Prostate gland (tissue), 2 donors: ENCODE data around the gene TSEN2. TPM values are rescaled to one million over a fixed set of nuclear protein-coding genes. Genes with fewer than 3 reads are reported as not detected.
A peak's percentile ranks its signal among the peaks of the same experiment; 100 is the strongest.
"Not testable (repeated sequence)": the region's sequence is repeated elsewhere in the genome, so short reads cannot be mapped to it uniquely, and the experiment has no call there.

Experiments used
- DNase-seq: peaks from one replicate; pipeline ENCODE4 v3.0.0-alpha.2; 2019; ENCODE audit warnings: low spot score
- H3K27ac ChIP-seq, 2 donors: fragments of 200-600 bp; sonication (generic); 2 replicates each; pipeline ENCODE4 v1.5.1; 2017 to 2019
- H3K27me3 ChIP-seq: fragments of 200-600 bp; sonication (generic); replicated peaks from 2 replicates; pipeline ENCODE4 v1.5.1; 2019; ENCODE audit not compliant: insufficient read depth
- H3K36me3 ChIP-seq, 2 donors: fragments of 200-600 bp; sonication (generic); 1 replicate in 1 of 2; 2 replicates in 1 of 2; pipeline versions ENCODE4 v1.5.1 to v1.8.1; 2017 to 2019
- H3K4me1 ChIP-seq: fragments of 200-600 bp; sonication (generic); replicated peaks from 2 replicates; pipeline ENCODE4 v1.5.1; 2019
- H3K4me3 ChIP-seq, 2 donors: fragments of 200-600 bp; sonication (generic); 2 replicates each; pipeline ENCODE4 v1.5.1; 2017 to 2019
- H3K9me3 ChIP-seq: fragments of 200-600 bp; sonication (generic); 2 replicates; pipeline ENCODE4 v1.5.1; 2017
- POLR2A ChIP-seq: fragments of 450-650 bp; IDR thresholded peaks from one replicate; pipeline ENCODE4 v1.6.1; 2016; ENCODE audit warnings: antibody characterized with exemption, mild to moderate bottlenecking
- POLR2AphosphoS5 ChIP-seq: sonication (generic); formaldehyde crosslinking; IDR thresholded peaks from one replicate; pipeline ENCODE4 v1.6.1; 2017; ENCODE audit warnings: antibody characterized with exemption
- WGBS: methylation state at CpG from one replicate; pipeline ENCODE4 v1.1.5; 2018; 5-methylcytosine and 5-hydroxymethylcytosine counted together
- intact Hi-C: fragments of 100-400 bp; cut with DNase I; formaldehyde crosslinking; loops from one replicate; pipeline ENCODE4 v1.14.2; 2022
- total RNA-seq, 2 donors: library from RNA; depleted of rRNA; stranded (reverse); fragments of >200 nt; gene quantifications; one replicate each; pipeline ENCODE4 v1.1.0, GENCODE V29; 2016
- TF ChIP-seq, protein P1 (sequence below), 4 experiments: fragments of 200-600 bp in 2 of 4; fragments of 450-650 bp in 2 of 4; sonication (generic) in 2 of 4; IDR thresholded peaks; 1 replicate in 3 of 4; 2 replicates in 1 of 4; pipeline ENCODE4 v1.5.1; 2016 to 2019; ENCODE audit warnings: antibody characterized with exemption in 4 of 4, mild to moderate bottlenecking in 2 of 4, moderate library complexity in 2 of 4

Gene TSEN2
- total RNA-seq, 2 donors from 2014 or later, result 13.8 to 14.9 TPM

DNA sequence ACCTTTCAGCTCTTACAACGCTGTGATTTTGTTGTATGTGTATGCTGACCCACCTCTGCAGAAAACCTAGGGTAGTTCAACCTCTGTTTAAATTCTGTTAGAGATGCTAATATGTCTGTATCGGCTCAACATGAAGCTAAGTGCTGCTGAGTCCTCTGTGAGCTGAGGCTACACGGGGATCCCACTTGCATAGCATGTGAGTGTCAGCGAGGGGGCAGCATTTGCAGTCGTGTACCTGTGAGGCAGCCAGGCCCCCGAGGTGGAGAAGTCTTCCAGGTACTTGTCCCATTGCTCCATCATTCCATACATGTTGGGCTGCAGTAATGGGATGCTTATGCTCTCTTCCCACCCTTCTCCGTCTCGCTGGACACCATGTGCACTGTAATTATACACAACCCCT is 57.3 kb downstream of the TSEN2 start:
- no peak for DNase-seq
- H3K4me3 ChIP-seq, result no peak overlapping the region
- no peaks in the 10 kb centered on the region for H3K27me3 ChIP-seq
- H3K9me3 ChIP-seq, result no peaks in the 10 kb centered on the region
- intact Hi-C loops, result no loop called here
- WGBS, result 72% methylated on average over 8 of the region's 8 CpGs
- no peaks in the 10 kb centered on the region for H3K36me3 ChIP-seq
- H3K27ac ChIP-seq, result no peak overlapping the region
- no peak for TF ChIP-seq POLR2AphosphoS5
- TF ChIP-seq, protein P1, sequence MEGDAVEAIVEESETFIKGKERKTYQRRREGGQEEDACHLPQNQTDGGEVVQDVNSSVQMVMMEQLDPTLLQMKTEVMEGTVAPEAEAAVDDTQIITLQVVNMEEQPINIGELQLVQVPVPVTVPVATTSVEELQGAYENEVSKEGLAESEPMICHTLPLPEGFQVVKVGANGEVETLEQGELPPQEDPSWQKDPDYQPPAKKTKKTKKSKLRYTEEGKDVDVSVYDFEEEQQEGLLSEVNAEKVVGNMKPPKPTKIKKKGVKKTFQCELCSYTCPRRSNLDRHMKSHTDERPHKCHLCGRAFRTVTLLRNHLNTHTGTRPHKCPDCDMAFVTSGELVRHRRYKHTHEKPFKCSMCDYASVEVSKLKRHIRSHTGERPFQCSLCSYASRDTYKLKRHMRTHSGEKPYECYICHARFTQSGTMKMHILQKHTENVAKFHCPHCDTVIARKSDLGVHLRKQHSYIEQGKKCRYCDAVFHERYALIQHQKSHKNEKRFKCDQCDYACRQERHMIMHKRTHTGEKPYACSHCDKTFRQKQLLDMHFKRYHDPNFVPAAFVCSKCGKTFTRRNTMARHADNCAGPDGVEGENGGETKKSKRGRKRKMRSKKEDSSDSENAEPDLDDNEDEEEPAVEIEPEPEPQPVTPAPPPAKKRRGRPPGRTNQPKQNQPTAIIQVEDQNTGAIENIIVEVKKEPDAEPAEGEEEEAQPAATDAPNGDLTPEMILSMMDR (IDR thresholded peaks at IDR 0.05), result peak in 1 of 4 experiments; percentile 13
- H3K4me1 ChIP-seq, result no peaks in the 10 kb centered on the region

DNA sequence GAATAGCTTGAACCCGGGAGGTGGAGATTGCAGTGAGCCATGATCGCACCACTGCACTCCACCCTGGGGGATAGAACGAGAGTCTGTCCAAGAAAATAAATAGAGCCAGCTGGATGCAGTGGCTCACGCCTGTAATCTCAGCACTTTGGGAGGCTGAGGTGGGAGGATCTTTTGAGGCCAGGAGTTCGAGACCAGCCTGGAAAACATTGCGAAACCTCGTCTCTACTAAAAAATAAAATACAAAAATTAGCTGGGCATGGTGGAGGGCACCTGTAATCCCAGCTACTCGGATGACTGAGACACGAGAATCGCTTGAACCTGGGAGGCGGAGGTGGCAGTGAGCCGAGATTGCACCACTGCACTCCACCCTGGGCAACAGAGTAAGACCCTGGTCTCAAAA is 59.2 kb downstream of the TSEN2 start:
- WGBS, result 92% methylated on average over 12 of the region's 12 CpGs

DNA sequence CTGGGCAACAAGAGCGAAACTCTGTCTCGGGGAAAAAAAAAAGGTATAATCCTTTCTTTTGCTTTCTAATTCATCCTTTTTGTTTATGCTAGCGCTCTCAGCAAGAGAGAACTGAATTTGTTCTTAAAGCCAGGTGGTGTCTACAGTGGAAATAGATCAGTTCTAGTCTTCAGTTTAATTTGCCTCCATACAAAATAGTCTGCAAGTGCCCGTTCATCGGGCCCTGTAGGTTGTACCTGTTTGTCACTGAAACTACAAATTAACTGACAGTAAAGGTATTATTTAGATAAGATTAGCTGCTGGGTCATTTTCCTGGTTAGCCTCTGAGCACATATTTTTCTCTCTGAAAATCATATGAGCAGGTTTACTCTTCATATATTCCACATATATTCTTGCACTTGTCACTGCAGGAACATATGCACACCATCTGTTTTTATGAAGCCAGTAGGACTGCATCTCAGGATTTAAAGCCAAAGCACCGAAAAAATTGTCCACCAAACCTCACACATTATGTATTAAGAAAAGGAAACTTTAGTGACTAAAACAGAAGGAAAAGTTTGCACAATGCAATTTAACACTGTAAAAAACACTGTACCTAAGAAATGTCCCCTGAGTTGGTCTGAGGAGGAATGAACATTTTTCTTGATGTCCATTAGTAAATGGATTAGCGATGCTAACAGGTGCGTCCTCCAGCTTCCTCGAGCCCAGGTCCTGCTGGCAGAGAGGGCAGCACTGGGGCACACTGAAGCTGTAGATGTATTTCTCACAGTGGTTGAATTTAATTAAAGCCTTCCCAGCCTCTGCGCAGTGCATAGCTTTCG is 60.6 kb downstream of the TSEN2 start:
- no peaks in the 10 kb centered on the region for H3K36me3 ChIP-seq
- WGBS, result 49% methylated on average over 11 of the region's 11 CpGs
- no peaks in the 10 kb centered on the region for H3K4me1 ChIP-seq
- TF ChIP-seq POLR2AphosphoS5, result no peak
- TF ChIP-seq, protein P1 (IDR thresholded peaks at IDR 0.05), result no peak
- peak overlapping the region in 1 of 2 donors; percentile 17 for H3K4me3 ChIP-seq
- DNase-seq, result no peak
- H3K9me3 ChIP-seq, result no peaks in the 10 kb centered on the region
- intact Hi-C loops, result no loop called here
- no peak overlapping the region for H3K27ac ChIP-seq
- no peaks in the 10 kb centered on the region for H3K27me3 ChIP-seq

More for the DNA sequence above, 59.2 kb downstream of the TSEN2 start:
- H3K9me3 ChIP-seq, H3K36me3 ChIP-seq, intact Hi-C loops, H3K4me3 ChIP-seq, DNase-seq, H3K27ac ChIP-seq, H3K4me1 ChIP-seq, H3K27me3 ChIP-seq: not testable (repeated sequence)

DNA sequence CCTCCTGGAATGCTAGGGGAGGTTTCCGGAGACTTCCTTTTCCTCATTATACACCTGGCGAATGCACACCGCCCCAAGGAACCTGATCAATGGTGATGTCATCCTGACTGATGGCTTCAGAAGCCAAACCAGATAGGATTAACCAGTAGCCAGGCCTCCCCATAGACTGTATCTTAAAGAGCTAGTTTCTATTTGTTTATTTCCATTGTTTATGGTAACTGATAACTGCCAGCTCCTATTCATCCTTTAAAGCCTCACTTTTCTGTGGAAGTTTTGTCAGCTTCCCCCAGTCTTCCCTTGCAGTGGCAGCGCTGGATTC is 61.2 kb downstream of the TSEN2 start, which contains the start of gene MKRN2OS:
MKRN2OS (minus strand) TSS at position 27 of the 319 bp plus-strand sequence. CDS start 35 bp downstream, outside the sequence.
- WGBS, result 31% methylated on average over 4 of the region's 4 CpGs
- DNase-seq, result peak; percentile 27
- intact Hi-C loops, result no loop called here
- Histone ChIP-seq H3K27ac (no peak within 1 kb of the TSS), H3K36me3 (no peaks in the 10 kb centered on the region), H3K4me1 (no peaks in the 10 kb centered on the region), H3K27me3 (no peaks in the 10 kb centered on the region), H3K9me3 (no peaks in the 10 kb centered on the region), H3K4me3 (peak within 1 kb of the TSS in 1 of 2 donors; percentile 17)
- TF ChIP-seq POLR2A (peak; percentile 39), POLR2AphosphoS5 (peak; percentile 35)
- TF ChIP-seq, protein P1 (IDR thresholded peaks at IDR 0.05), result no peak

DNA sequence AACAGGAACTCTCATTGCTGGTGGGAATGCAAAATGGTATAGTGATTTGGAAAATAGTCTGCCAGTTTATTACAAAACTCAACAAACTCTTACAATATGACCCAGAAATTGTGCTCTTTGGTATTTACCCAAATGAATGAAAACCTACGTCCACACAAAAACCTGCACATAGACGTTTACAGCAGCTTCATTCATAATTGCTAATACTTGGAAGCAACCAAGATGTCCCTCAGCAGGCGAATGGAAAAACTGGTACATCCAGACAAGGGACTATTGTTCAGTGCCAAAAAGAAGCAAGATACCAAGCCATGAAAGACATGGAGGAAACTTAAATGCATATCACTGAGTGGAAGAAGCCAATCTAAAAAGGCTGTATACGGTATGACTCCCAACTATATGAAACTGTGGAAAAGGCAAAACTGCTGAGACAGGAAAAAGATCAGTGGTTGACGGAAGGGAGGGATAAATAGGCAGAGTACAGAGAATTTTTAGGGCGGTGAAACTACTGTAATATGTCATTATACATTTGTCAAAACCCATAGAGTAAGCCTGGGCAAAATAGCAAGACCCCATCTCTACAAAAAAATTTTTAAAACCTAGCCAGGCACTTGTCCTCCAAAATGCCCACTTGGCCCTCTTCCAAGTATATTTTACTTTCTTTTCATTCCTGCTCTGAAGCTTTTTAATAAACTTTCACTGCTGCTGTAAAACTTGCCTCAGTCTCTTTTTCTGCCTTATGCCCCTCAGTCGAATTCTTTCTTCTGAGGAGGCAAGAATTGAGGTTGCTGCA is 65.9 kb downstream of the TSEN2 start:
- H3K27ac ChIP-seq, result no peak overlapping the region

More for the DNA sequence above, 65.9 kb downstream of the TSEN2 start:
- Histone ChIP-seq H3K36me3 (no peaks in the 10 kb centered on the region), H3K4me3 (no peak overlapping the region), H3K4me1 (peaks cover 4% of the 10 kb centered on the region), H3K9me3 (no peaks in the 10 kb centered on the region), H3K27me3 (peaks cover 12% of the 10 kb centered on the region)
- 55% methylated on average over 7 of the region's 7 CpGs for WGBS
- no peak for TF ChIP-seq POLR2AphosphoS5
- no peak for TF ChIP-seq POLR2A
- TF ChIP-seq, protein P1 (IDR thresholded peaks at IDR 0.05), result no peak
- intact Hi-C loops, result loop anchor here (10.0 kb wide), 1 partner anchor 285 kb away; no protein-coding TSS in a partner anchor
- no peak for DNase-seq
